Loucy (cell line): ENCODE data around the gene PRSS2.

Experiments
- CTCF ChIP-seq: fragments of 200-600 bp; sonication (generic); conservative IDR thresholded peaks from 2 replicates; pipeline ENCODE4 v1.5.1; 2014; ENCODE audit warnings: mild to moderate bottlenecking, antibody characterized with exemption, low read length
- EZH2phosphoT487 ChIP-seq: fragments of 200-600 bp; IDR thresholded peaks from 2 replicates; pipeline ENCODE4 v1.6.1; 2018; ENCODE audit warnings: antibody characterized with exemption, mild to moderate bottlenecking, moderate library complexity, borderline replicate concordance

- TF ChIP-seq CTCF (no peak), EZH2phosphoT487 (no peak)
These were observed 28.0 kb downstream of the PRSS2 start for GRCh38 chr7:142798451-142799436.
